Cerebellar cortex (tissue), 1 donor: Measurements from ENCODE around the gene CAPZB.

Source experiments
- DNase-seq: peaks from one replicate; pipeline ENCODE4 v3.0.0-alpha.2; 2015; ENCODE audit warnings: low spot score

The CAPZB gene

DNA sequence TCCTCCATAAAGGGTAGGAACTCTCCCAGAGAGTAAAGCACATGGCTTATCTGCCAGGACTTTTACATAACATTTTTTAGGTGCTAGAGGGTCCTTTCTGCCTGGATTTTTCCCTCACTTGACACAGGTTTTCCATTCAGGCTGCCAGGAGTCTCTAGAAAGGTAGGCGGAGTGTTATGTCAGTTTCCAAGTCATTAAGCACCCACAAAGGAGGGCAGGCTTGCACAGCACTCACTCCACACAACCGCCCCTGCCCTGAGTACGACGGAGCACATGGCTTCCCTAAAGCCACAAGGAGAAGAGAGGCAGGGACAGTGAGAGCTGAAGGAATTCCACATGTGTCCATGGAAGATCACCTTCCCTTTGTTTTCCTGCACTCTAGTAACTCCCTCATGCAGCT is 55.7 kb downstream of the CAPZB start:
- DNase-seq: no peak

- DNase-seq: no peak
Observed at GRCh38 chr1:19427087-19427781, 58.1 kb downstream of the CAPZB start.

GRCh38 chr1:19426294-19427086 is 58.8 kb downstream of the CAPZB start:
- no peak for DNase-seq

DNA sequence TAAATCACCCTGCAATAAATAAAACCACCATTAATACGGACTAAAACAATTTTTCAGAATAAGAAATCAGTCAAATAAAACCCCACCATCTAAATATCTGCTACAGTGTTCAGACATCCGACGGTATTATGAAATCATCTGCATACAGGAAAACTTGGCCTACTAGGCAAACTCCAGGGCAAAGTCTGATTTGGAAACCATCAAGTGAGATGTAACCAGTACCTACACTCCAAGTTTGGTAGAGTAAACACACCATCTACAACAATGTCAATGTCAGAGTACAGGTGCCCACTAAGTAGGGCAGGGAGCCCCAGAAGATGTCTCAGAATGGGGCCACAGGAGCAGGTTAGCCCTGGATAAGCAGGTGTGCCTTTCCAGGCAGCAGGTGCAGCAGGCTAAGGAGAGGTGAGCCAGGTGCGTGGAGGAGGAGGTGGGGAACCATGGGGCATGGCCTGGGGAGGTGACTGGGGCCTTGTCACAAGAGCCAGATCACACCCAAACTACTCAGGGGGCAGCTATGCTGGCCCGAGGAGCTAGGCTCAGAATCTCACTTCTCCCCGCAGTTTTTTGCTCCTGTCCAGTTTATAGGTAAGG is 59.6 kb downstream of the CAPZB start:
- DNase-seq: no peak

GRCh38 chr1:19424651-19425570 is 60.4 kb downstream of the CAPZB start:
- DNase-seq: no peak

- DNase-seq: no peak
Observed at GRCh38 chr1:19423130-19423529, 62.2 kb downstream of the CAPZB start.

DNA sequence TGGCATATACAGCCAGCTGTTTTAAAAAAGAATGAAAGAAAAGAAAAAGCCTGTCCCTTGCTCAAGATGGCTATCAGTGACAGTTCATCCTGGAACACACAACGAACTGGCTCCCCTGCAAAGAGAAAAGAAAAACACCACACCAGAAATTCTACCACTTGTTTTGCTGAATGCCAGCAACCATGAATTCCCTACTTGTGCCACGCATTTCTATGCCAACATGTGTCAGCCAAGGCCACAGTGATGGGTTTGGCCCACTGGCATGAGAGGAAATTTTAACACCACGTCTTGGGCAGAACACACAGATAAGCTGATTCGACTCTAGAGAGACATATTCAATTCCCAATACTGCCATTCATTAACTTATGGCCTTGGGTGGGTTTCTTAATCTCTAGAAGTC is 64.0 kb downstream of the CAPZB start:
- no peak for DNase-seq

GRCh38 chr1:19420606-19421005 is 64.7 kb downstream of the CAPZB start:
- no peak for DNase-seq

DNA sequence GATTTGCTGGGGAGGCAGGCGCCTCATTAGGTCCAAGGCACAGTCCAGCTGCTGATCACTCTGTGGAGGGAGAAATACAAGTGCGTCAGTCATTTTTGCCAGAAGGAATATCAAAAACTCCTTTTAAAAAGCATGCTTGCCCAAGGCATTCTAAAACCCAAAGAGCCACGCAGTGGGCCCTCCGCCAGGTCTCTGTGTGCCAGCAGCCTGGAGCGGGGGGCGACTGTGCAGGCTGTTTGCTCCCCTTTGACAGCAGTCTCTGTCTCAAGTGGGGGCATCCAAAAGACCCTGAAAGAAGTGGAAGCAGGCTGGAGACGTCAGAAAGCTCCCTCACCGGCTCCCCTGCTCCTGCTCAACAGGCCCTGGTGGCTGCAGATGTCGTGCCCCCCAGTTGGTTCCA is 65.6 kb downstream of the CAPZB start:
- DNase-seq: no peak

GRCh38 chr1:19418503-19418971 is 66.8 kb downstream of the CAPZB start:
- no peak for DNase-seq

DNA sequence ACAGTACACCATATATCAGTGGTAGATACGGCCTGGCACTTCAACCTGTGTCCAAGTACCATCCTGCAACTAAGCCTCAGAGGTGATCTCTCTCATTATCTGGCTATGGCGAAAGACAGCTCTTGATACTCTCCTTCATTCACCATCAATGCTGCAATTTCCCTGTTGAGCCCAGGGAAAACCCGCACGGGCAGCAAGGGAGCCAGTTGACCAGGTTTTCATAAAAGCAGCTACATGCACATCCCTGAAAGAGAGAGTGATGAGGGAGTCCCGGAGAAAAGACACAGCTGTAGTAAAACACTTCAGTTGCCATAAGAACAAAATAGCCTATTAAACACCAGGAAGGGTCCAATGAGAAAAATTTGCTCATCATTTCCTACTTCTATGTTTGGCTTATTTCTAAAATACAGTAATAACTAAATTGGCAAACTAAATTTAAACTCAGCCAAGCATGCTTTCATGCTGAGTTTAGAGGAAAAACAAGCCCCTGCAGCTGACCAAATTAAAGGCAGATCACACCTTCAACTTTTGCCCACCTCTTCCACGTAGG is 68.3 kb downstream of the CAPZB start:
- no peak for DNase-seq

- DNase-seq: no peak
Observed at GRCh38 chr1:19416145-19416544, 69.2 kb downstream of the CAPZB start.

GRCh38 chr1:19414515-19415121 is 70.7 kb downstream of the CAPZB start:
- DNase-seq: peak; percentile 69

GRCh38 chr1:19413999-19414398 is 71.3 kb downstream of the CAPZB start:
- no peak for DNase-seq

- no peak for DNase-seq
Observed at GRCh38 chr1:19412654-19413053, 72.7 kb downstream of the CAPZB start.

DNA sequence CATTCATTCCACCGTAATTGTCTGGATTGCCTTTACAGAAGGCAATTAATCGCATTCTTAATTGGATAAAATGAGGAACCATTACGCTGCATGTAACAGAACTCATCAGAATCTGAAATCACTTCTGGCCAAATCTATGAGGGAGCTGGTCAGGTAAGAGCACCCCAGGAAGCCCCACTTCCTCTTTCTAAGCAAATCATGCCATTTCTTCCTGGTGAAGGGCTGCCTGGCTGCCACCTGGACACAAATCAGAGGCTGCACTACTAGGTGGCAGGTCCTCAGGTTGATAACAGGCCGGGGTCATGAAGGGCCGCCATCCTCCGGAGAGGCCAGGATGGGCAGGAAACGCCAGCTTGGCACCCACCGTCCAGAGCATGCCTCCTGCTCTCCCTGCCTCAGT is 73.7 kb downstream of the CAPZB start:
- DNase-seq: no peak

GRCh38 chr1:19410393-19410792 is 74.9 kb downstream of the CAPZB start:
- DNase-seq: no peak

DNA sequence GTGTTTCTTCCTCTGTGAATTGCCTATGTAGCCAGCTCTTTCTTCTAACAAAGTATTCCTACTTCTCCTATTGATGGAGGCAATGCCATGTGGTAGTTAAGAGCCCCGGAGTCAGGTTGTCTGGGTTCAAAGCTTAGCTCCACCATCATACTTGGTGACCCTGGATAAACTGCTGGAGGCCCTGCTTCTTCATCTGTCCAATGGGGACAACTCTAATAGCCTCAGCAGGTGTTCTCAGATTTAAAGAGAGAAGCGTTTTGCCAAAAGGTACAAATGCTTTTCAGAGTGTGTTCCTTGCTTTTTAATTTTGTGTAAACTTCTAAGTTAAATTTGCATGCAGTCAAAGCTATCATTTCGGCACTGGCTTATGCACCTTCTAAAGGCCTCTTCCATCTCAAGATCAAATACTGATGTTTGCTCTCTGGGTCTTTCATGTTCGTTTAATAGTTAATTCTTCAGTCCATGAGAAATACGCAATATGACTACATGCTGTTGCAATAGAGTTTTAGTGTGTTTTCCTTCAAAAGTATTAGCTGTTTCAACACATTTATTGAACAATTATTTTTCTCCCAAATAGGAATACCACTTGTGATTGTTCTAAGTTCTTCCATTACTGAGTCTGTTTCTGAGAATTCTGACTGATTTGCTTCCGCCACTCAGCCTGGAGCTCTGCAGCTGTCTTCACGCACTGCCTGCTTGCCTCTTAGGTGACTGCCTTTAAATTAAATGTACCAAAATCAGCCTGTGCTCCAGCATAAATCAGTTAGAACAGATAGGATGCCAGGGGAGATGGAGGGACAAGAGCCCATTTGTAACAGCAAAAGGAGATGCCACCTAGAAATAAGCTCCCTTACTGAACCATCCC is 75.6 kb downstream of the CAPZB start:
- DNase-seq: no peak

DNA sequence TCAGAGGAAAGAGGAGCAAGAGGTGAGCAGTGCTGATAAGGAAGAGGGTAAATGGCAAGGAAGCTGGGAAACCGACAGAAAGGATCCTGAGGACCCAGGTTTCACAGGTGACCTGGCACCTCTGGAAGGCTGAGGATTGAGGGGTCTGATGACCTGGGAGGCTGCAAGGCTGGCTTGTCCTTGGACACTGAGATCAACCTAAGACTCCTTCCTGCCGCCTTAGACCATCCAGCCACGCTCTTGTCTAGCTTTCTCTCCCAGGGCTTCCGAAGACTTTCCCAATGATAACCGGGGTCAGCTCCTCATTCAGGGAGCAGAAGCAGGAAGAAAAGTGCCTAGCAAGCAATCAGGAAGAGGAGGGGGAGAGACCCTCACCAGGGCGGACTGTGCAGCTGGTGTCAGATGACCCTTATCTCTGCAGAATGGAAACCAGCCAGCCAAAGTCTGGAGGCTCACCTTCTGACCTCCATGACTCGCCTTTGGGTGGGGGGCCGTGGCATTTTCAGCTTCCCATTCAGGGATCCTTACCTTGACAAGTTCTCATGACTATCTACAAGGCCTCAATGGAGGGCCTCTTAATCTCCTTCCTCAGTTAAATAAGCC is 77.7 kb downstream of the CAPZB start:
- no peak for DNase-seq

DNA sequence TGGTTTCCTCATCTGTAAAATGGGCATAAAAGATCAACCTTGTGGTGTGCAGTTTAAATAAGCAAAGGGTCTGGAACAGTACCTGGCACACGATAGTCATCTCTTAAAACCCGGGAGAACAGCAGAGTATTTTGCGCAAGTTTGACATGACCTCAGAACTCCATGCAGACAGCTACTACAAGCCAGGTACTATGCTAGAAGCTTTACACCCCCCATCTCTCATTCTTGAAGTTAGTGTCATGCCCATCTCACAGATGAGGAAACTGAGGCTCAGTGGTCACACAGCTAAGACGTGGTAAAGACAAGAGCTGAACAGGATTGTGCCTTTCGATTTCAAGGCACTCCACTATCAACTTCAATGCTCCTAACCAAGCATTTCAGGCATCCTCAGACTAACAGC is 78.7 kb downstream of the CAPZB start:
- DNase-seq: no peak
